HG03060 (cell line): ENCODE data around the gene XNDC1N.

Source experiments
- ATAC-seq: cut with Tn5 transposase; IDR thresholded peaks from one replicate; pipeline ENCODE4 v1.9.1; 2021; ENCODE audit warnings: low read depth, moderate number of reproducible peaks; ENCODE audit not compliant: unreplicated experiment

The XNDC1N gene, protein sequence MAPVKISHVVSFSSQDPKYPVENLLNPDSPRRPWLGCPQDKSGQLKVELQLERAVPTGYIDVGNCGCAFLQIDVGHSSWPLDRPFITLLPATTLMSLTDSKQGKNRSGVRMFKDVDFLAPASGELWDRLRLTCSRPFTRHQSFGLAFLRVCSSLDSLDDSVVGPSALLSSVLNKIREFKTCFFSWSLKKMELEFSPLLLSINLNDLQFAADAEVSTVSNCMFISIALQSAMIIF

DNA sequence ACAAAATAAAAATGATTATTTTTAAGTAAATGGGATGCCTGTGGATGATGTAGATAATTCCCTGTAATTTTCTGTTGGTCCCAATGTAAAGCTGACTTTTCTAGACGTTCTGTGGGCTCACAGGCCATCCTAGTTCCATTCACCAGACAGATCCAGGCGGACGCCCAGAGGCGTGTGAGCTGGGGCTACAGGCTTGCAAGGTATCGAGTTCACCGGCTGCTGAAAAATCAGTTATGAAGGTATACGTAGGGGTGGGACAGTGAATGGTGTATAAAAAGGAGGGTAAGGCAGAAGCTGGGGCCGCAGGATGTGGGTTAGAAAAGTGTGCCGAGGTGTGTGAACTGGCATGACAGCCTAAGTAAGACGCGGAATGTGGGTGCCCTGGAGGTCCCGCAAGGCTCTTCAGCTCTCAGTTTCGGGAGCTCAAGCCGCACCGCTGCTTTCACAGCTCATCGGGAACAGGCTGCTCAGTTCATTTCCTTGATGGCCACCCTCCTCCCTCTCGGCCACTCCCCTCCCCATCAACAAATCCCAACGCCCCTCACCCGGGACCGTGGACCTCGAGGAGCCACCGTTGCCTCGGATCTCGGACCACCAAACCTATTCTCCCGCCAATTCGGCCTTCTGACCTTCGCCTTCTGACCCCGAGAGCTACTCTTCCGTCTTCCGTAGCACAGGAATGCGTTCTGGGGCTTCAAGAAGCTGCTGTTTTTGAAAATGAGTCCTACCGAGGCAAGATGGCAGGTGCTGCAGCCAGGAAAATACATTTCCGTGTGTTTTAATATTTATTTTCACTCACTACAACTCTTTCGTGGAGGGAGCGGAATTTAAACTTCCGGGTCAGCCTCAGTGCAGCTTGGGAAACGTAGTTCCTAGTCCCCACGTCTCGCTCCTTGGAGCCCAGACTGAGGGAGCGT lies at the start of gene XNDC1N:
XNDC1N (minus strand) TSS at position 775 of the 917 bp plus-strand sequence. CDS start 5,241 bp downstream, outside the sequence.
- ATAC-seq, result peak; percentile 29

DNA sequence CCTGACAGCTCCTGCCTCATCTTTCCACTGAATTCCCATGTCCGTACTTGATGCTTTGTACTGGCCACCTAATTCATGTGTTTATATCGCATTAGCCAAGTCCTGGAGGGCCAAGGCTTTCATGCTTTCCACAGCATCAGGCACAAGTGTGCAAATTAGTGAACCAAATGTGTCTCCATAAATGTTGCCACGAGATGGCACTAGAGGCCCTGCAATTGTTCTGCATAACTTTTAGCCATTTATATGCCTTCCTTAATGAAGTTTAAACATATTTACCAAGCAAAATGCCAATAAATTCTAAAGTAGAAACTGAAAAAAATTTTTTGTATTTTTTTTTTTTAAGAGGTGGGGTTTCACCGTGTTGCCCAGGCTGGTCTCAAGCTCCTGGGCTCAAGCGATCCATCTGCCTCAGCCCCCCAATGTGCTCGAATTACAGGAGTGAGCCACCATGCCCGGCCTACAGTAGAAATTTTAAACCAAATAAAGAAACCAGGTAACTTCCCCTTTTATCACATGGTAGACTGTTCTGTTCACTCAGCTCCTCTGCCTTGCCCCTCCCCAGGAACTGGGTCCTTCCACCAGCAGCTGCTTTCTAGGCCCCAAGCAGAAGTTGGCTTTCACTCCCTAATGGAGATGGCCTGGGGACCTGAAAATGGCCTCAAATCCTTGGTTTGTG lies 49.5 kb upstream of the XNDC1N start:
- no peak for ATAC-seq

DNA sequence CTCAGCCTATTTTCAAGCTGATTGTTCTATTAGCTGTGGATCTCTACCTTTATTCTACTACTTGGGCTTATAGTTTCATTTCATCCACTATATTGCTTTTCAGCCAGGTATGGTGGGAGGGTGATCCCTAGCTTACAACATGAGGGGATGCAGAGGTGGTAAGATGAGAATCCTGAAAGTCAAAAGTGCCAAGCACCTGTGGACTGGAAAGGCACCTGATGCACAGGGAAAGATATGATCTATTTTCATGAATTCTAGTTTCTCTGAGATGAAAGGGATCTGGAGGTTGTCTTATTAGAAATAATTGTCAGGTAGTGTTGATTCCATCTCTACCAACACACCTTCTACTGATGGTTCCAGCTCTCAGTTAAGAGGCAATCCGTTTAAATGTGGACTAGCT lies 48.7 kb upstream of the XNDC1N start:
- no peak for ATAC-seq

DNA sequence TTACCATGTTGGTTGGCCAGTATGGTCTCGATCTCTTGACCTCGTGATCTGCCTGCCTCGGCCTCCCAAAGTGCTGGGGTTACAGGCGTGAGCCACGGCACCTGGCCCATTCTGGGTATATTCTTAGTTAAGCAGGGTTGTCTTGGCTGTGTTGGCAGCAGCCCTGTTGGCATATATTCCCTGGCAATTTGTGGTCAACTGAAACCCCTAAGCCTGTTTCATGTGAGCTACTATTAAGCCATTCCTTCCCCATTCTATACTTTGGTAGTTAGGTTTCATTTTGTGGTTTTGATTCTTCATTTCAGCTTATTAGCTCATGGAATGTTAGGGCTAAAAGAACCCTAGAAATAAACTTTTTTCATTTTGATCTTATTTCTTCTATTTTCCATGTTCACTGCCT lies 48.2 kb upstream of the XNDC1N start:
- no peak for ATAC-seq

DNA sequence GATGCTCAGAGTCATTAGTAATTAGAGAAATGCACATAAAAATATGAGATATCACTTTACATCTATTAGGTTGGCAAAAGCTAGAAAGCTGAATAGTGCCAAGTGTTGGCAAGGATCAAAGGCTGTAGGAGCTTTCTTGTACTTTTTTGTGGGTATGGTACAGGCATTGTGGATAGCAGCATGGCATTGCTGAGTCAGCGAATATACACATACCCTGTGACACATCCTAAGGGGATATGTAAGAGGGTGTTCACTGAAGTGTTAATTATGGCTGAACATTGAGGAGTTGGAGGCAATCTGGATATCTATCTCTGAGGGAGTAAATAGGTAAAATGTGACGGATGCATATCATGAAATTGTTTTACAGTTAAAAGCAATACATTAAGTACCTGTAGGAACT lies 43.3 kb upstream of the XNDC1N start:
- no peak for ATAC-seq

DNA sequence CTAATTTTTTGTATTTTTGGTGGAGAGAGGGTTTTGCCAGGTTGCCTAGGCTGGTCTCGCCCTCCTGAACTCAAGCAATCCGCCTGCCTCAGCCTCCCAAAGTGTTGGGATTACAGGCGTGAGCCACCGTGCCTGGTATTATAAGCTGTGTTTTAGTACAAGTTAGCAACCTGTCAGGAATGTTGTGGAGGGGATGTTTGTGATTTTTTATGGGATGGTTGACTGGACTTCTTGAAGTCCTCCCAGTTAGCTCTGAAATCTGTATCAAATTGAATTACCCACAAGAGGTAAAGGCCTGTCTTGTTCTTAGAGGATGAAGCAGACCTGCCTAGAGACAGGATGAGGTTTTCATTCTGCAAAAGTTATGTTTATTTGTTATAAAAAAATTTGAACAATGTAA lies 36.2 kb upstream of the XNDC1N start:
- ATAC-seq, result no peak

DNA sequence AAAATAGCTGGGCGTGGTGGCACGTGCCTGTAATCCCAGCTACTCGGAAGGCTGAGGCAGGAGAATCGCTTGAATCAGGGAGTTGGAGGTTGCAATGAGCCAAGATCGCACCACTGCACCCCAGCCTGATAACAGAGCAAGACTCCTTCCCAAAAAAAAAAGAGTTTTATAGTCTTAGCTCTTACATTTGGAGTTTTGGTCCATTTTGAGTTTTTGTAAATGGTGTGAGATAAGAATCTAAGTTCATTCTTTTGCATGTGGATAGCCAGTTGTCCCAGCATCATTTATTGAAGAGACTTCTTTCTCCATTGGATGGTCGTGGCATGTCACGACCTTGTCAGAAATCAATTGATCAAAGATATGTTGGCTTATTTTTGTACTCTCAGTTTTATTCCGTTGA lies 35.1 kb upstream of the XNDC1N start:
- no peak for ATAC-seq

DNA sequence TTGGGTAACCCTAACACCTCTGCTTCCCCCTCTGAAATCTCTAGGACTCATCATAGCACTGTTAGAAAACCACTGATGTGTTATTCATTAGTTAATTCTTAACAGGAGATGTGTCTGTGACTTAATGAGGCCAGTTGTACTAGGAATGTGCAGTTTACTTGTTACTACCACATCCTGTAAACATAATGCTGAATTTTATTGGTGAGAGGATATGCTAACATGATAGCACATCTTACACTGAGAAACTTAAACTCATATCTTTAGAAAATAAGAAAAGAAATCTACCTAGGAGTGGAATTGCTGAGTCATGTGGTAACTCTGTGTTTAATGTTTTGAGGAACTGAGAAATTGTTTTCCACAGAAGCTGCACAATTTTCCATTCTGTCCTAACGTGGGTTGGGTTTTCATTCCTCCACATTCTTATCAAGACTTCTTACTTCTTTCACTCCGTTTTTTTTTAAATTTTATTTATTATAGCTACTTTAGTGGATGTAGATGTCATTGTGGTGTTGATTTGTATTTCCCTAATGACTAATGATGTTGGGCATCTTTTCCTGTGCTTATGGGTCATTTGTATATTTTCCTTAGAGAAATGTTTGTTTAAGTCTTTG lies 34.1 kb upstream of the XNDC1N start:
- peak; percentile 50 for ATAC-seq

DNA sequence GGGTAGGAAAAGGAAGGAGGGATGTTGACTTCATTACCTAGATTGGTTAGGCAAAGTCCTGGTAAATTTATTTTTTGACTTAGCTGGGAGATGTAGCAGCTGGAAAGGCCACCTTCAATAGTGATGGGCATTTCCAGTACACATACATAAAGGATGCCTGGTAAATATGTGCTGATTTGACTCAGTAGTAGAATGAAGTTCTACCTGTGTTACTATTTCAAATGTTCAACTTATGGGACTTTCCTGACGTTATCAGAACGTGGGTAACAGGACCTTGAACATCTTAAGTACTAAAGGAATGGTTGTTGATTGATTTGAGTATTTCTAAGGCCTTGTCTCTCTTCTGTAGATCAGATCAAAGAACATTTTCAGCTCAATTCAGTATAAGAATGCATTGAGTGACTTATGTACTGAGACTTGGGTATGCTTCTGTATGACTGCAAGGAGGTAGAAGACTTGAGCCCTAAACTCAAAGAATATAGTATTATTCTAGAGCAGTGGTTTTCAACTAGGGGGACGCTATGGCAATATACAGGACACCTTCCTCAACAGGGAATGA lies 27.6 kb upstream of the XNDC1N start:
- ATAC-seq, result no peak

DNA sequence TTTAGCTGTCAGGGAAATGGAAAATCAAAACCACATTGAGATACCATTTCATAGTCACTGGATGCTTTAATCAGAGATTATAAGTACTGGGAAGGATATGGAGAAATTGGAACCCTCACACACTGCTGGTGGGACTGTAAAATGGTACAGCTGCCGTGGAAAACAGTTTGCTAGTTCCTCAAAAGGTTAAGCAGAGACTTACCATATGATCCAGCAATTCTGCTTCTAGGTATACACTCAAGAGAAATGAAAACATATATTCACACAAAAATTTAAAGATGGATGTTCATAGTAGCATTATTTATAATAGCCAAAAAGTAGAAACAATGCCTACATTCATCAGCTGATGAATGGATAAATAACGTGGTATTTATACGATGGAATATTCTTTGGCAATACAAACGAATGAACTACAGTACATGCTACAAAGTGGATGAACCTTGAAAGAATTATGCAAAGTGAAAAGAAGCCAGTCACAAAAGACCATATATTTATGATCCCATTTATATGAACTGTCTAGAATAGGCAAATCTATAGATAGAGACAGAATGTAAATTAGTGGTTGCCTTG lies 23.4 kb upstream of the XNDC1N start:
- no peak for ATAC-seq

DNA sequence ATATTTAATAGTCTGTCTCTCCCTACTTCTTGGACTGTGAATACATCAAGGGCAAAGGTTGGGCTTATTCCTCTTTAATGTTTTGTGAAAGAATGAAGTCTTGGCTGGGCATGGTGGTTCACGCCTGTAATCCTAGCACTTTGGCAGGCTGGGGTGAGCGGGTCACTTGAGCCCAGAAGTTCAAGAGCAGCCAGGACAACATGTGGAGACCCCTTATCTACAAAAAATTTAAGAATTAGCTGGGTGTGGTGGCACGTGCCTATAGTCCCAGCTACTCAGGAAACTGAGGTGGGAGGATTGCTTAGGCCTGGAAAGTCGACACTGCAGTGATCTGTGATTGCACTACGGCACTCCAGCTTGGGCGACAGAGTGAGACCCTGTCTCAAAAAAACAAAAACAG lies 20.6 kb upstream of the XNDC1N start:
- no peak for ATAC-seq

DNA sequence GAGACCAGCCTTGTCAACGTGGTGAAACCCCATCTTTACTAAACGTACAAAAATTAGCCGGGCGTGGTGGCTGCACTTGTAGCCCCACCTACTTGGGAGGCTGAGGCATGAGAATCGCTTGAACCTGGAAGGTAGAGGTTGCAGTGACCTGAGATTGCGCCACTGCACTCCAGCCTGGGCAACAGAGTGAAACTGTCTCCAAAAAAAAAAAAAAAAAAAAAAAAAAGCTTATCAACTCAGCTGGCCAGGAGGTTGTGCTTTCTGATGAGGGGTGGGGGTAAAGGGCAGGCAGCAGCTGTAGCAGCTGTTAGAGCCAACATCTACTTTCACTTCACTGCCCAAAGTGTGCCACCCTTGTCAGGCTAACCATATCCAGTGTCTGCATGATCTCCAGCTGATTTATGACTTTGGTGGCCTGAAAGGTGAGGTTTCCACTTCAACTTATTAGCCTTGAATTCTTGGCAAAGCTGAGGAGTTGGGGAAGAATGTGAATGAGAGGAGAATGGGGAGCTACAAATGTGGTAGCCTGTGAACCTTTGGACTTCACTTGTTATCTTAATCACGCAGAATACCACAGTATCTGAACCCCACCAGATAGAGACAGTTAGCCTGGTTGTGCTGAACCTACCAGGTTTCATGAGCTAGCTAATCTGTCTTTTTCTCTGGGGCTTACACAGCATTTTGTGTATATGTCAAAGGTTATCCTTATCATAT lies 20.1 kb upstream of the XNDC1N start:
- no peak for ATAC-seq

DNA sequence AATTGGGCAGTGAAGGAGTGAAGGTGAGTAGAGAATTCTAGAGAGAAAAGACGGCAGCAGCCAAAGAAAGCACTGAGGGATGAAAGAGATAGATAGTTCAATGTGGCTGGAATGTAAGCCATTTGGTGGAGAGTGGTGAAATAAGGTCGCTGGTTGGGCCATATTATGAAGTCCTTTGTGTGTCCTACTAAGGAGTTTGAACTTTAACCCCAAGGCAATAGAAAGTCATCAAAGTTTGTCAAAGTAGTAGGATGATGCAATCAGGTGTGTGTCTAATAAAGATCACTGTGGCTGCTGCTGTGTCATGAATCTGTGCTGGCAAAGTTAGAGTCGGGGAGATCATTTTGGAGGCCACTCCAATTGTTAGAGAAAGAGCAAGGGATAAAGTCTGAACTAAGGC lies 19.1 kb upstream of the XNDC1N start:
- no peak for ATAC-seq

DNA sequence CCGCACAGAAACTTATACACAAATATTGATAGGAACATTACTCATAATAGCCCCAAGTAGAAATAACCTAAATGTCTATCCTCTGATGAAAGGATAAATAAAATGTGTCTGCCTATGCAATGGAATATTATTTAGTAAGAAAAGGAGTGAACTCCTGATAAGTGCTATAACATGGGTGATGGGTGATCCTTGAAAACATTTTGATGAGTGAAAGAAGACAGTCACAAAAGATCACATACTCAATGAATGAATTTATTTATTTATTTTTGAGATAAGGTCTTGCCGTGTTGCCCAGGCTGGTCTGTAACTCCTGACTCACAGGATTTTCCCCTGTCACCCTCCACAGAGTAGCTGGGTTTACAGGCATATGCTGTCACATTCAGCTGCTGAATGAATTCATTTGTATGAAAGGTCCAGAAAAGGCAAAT lies 17.8 kb upstream of the XNDC1N start:
- ATAC-seq, result no peak

DNA sequence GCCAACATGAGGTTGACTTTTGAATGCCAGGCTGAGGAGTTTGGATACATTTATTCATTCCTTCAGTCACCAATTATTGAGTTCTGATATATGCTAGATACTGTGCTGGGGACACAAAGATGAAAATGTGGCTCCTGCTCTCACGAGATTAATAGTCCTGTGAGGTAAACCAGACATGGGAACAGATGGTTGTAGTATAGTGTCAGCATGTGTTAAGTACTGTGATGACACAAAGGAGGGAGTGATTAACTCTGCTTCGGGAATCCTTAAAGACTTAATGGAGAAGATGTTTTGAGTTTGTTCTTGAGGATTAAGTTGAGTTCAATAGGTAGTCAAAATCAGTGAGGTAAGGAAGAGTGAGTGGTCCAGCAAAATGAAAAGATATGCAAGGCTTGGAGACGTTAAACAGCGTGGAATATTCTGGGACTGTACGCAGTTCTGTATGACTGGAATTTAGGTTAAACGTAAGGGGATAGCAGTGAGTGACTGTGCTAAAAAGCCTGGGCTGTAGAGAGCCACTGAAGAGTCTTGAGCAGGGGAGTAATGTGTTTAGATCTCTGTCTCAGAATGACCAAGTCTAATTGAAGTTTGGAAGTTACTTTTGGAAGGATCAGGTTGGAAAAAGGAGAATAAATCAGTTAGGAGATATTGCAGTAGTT lies 12.3 kb upstream of the XNDC1N start:
- ATAC-seq, result no peak

DNA sequence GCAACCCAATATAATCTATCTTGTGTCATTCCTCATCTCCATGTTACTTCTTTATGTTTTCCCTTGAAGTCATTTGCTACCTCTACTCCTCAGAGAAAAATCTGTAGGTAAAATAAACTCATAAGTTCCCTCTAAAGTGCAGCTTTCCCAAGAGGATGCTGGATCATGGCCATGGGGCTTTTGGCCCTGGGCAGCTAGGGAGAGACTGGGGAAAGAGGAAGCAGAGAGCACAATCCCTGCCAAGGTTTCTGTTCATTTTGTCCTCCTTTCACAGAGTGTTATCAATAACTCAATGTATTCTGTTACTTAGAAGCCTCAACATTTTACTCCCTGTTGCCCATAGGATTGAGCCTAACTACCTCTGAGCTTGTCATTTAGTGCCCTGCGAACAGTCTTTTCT lies 9.4 kb upstream of the XNDC1N start:
- ATAC-seq, result no peak

DNA sequence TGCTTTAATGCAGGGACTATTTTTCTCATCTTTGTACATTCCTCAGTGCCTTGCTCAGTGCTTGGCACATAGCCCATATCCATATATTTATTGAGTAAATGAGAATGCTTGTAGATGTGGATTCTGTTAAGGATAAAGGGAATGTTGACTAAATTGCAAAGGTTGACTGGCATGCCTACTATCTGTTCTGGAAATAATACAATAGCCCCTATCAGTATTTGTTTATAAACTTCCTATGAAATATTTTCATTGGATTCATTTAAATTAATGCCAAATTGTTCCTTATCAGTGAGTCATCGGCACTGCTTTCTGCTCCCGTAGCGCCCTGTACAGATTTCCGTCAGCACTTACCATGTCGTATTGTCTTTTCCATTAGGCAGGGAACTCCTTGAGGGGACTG lies 8.4 kb upstream of the XNDC1N start:
- ATAC-seq, result no peak

DNA sequence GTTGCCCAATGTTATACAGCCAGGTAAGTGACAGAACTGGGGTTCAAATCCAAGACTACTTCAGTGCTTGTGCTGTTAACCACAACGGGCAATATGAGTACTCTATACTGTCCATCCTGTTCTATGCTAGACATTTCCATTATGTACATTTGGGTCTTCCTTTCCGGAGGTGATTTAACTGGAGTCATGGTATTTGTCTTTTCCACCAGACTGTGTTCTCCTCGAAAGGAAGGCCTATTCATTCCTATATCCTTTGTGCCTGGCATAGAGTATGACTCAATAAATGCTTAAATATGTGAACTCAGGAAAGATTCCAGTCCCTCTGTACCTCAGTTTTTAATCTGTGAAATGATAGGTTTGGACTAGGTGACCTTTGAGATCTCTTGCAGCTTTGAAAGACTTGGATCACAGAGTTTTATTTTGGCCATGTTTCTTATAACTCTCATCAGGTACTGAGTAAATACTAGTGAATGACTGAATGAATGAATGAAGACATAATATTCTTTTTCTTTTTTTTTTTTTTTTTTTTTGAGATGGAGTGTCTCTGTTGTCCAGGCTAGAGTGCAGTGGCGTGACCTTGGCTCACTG lies 7.0 kb upstream of the XNDC1N start:
- no peak for ATAC-seq

DNA sequence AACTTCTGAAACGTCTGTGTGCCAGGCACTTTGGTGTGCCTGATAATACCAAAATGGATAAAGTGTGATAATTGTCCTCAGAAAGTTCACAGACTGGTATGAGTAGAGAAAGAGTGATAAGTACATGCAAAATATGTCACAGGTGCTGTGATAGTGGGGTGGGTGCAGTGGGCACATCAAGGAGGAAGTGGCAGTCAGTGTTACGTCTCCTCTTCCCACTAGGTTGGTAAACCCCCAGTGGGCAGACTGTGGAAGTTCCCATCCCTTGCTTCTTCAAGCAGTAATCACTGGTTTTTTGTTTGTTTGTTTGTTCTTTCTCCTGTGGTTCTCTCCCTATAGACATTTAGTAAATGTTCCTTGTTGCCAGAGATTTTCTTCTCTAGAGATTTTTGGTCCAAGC lies 5.8 kb upstream of the XNDC1N start:
- ATAC-seq, result no peak
